Astrocyte (in vitro differentiated cells and primary cell): ENCODE measurements around the gene COG7. TPM values are rescaled to one million over a fixed set of nuclear protein-coding genes. Genes with fewer than 3 reads are reported as not detected.

Experiments
- DNase-seq: peaks from one replicate; pipeline ENCODE4 v3.0.0-alpha.2; 2010; ENCODE audit warnings: low read depth
- FAIRE-seq: peaks from 2 replicates; lab custom pipeline; 2011; peaks lifted over from hg19 to GRCh38; lab: Jason Lieb, UNC
- H2AFZ ChIP-seq: 2 replicates; pipeline ENCODE4 v1.6.0; 2012; ENCODE audit warnings: low read depth, low read length, inconsistent platforms
- H3K27ac ChIP-seq: 2 replicates; pipeline ENCODE4 v1.5.1; 2011; ENCODE audit warnings: low read depth, low read length, inconsistent platforms
- H3K27me3 ChIP-seq: 2 replicates; pipeline ENCODE4 v1.6.0; 2011; ENCODE audit warnings: low read length, inconsistent platforms; ENCODE audit not compliant: insufficient read depth
- H3K36me3 ChIP-seq: 2 replicates; pipeline ENCODE4 v1.5.1; 2011; ENCODE audit warnings: low read length, inconsistent platforms; ENCODE audit not compliant: insufficient read depth
- H3K4me1 ChIP-seq: 2 replicates; pipeline ENCODE4 v1.5.1; 2011; ENCODE audit warnings: low read length, inconsistent platforms; ENCODE audit not compliant: insufficient read depth
- H3K4me2 ChIP-seq: 2 replicates; pipeline ENCODE4 v1.6.0; 2012; ENCODE audit warnings: low read length, inconsistent platforms
- H3K4me3 ChIP-seq: 2 replicates; pipeline ENCODE4 v1.5.1; 2011; ENCODE audit warnings: low read depth, mild to moderate bottlenecking, low read length, inconsistent platforms; ENCODE audit not compliant: insufficient read depth
- H3K79me2 ChIP-seq: 2 replicates; pipeline ENCODE4 v1.6.0; 2012; ENCODE audit warnings: mild to moderate bottlenecking, low read length, inconsistent platforms; ENCODE audit not compliant: insufficient read depth
- H3K9ac ChIP-seq: 2 replicates; pipeline ENCODE4 v1.6.0; 2012; ENCODE audit warnings: mild to moderate bottlenecking, low read length, inconsistent platforms
- H3K9me3 ChIP-seq: 2 replicates; pipeline ENCODE4 v1.5.1; 2012; ENCODE audit warnings: low read depth, mild to moderate bottlenecking, low read length, inconsistent platforms; ENCODE audit not compliant: insufficient read depth
- H4K20me1 ChIP-seq: 2 replicates; pipeline ENCODE4 v1.6.0; 2012; ENCODE audit warnings: low read length, inconsistent platforms; ENCODE audit not compliant: insufficient read depth
- H3K27ac Mint-ChIP-seq: one replicate; pipeline ENCODE4 v1.8.0; 2021; ENCODE audit warnings: mild to moderate bottlenecking, mixed read lengths; ENCODE audit not compliant: unreplicated experiment
- H3K27me3 Mint-ChIP-seq: one replicate; pipeline ENCODE4 v1.8.0; 2021; ENCODE audit warnings: low read depth, mixed read lengths; ENCODE audit not compliant: unreplicated experiment
- H3K36me3 Mint-ChIP-seq: one replicate; pipeline ENCODE4 v1.8.0; 2021; ENCODE audit warnings: low read depth, mixed read lengths; ENCODE audit not compliant: unreplicated experiment
- H3K4me1 Mint-ChIP-seq: one replicate; pipeline ENCODE4 v1.8.0; 2021; ENCODE audit warnings: low read depth, mixed read lengths; ENCODE audit not compliant: unreplicated experiment
- H3K4me3 Mint-ChIP-seq: one replicate; pipeline ENCODE4 v1.8.0; 2021; ENCODE audit warnings: mild to moderate bottlenecking, moderate library complexity, mixed read lengths; ENCODE audit not compliant: unreplicated experiment
- H3K9me3 Mint-ChIP-seq: one replicate; pipeline ENCODE4 v1.8.0; 2021; ENCODE audit warnings: mild to moderate bottlenecking, mixed read lengths; ENCODE audit not compliant: unreplicated experiment
- EZH2 ChIP-seq: IDR thresholded peaks from 2 replicates; pipeline ENCODE4 v1.6.1; 2012; ENCODE audit warnings: mild to moderate bottlenecking, low read length, inconsistent platforms; ENCODE audit not compliant: insufficient read depth
- total RNA-seq: library from RNA; stranded (reverse); gene quantifications from 2 replicates; pipeline ENCODE4 v1.2.1, GENCODE V29; 2021
- TF ChIP-seq, protein P1 (sequence below): IDR thresholded peaks from 2 replicates; pipeline ENCODE4 v1.5.1; 2011; ENCODE audit warnings: low read depth, mild to moderate bottlenecking, inconsistent platforms, low read length, moderate library complexity; ENCODE audit not compliant: insufficient read depth

Gene COG7
- total RNA-seq, 1 donor from 2014 or later, result 19.8 TPM

DNA sequence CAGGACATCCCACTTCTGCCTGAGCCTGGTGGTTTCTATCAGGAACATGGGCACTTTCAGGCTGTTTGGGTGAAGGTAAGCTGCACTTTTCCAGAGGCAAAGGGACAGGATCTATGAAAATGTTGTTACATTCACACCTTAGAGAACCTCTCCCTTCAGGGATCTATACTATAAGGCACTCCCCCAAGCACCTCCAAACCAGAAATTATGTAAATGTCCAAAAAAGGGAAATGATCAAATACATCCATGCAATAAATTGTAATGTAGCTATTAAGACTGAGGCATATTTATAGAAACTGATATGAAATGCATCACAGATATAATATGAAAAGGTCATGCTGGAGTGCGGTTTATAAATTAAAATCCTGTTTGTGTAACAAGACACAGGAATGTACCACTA is 23.3 kb upstream of the COG7 start:
- Histone ChIP-seq H3K27me3 (no peaks in the 10 kb centered on the region), H3K4me1 (no peaks in the 10 kb centered on the region), H4K20me1 (peaks cover 4% of the 10 kb centered on the region), H3K27ac (no peak overlapping the region), H3K4me3 (no peak overlapping the region), H3K9me3 (no peaks in the 10 kb centered on the region), H3K4me2 (no peak overlapping the region), H3K36me3 (peaks cover 21% of the 10 kb centered on the region), H3K79me2 (no peaks in the 10 kb centered on the region), H3K9ac (no peak overlapping the region), H2AFZ (no peak overlapping the region)
- H3K27ac Mint-ChIP-seq, result no peak overlapping the region
- no peak for FAIRE-seq
- no peak for TF ChIP-seq EZH2
- TF ChIP-seq, protein P1, sequence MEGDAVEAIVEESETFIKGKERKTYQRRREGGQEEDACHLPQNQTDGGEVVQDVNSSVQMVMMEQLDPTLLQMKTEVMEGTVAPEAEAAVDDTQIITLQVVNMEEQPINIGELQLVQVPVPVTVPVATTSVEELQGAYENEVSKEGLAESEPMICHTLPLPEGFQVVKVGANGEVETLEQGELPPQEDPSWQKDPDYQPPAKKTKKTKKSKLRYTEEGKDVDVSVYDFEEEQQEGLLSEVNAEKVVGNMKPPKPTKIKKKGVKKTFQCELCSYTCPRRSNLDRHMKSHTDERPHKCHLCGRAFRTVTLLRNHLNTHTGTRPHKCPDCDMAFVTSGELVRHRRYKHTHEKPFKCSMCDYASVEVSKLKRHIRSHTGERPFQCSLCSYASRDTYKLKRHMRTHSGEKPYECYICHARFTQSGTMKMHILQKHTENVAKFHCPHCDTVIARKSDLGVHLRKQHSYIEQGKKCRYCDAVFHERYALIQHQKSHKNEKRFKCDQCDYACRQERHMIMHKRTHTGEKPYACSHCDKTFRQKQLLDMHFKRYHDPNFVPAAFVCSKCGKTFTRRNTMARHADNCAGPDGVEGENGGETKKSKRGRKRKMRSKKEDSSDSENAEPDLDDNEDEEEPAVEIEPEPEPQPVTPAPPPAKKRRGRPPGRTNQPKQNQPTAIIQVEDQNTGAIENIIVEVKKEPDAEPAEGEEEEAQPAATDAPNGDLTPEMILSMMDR, result no peak
- H3K36me3 Mint-ChIP-seq, result peaks cover 23% of the 10 kb centered on the region
- no peaks in the 10 kb centered on the region for H3K4me1 Mint-ChIP-seq
- DNase-seq, result no peak
- no peak overlapping the region for H3K4me3 Mint-ChIP-seq
- no peaks in the 10 kb centered on the region for H3K9me3 Mint-ChIP-seq
- H3K27me3 Mint-ChIP-seq, result no peaks in the 10 kb centered on the region

DNA sequence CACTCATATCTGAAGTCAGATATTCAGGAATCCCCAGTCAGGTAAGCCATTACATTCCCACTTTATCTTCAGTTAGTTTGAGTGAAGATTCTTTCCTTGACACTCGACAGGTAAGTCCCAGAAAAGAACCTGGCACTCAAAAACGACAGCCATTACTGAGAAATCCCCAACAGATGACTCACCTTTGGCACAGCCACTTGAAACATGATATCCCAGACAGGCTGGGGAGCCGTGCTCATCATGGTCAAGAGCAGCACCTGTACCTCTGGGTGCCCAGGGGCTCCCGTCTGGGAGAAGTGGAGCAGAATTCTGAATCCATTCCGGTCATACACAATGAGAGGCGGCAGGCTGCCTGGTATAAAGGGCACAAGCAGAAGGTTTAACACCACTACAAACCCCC is 16.8 kb upstream of the COG7 start:
- Histone ChIP-seq H3K4me3 (no peak overlapping the region), H3K27ac (no peak overlapping the region), H3K9me3 (no peaks in the 10 kb centered on the region), H3K36me3 (peaks cover 19% of the 10 kb centered on the region), H3K4me1 (peaks cover 16% of the 10 kb centered on the region), H3K4me2 (no peak overlapping the region), H3K27me3 (no peaks in the 10 kb centered on the region), H4K20me1 (peaks cover 4% of the 10 kb centered on the region), H2AFZ (no peak overlapping the region), H3K79me2 (no peaks in the 10 kb centered on the region), H3K9ac (no peak overlapping the region)
- H3K4me1 Mint-ChIP-seq, result peaks cover 11% of the 10 kb centered on the region
- H3K4me3 Mint-ChIP-seq, result no peak overlapping the region
- FAIRE-seq (no peak), DNase-seq (peak; percentile 26)
- H3K9me3 Mint-ChIP-seq, result no peaks in the 10 kb centered on the region
- no peak for TF ChIP-seq EZH2
- TF ChIP-seq, protein P1, result no peak
- no peaks in the 10 kb centered on the region for H3K27me3 Mint-ChIP-seq
- no peak overlapping the region for H3K27ac Mint-ChIP-seq
- H3K36me3 Mint-ChIP-seq, result peaks cover 28% of the 10 kb centered on the region

DNA sequence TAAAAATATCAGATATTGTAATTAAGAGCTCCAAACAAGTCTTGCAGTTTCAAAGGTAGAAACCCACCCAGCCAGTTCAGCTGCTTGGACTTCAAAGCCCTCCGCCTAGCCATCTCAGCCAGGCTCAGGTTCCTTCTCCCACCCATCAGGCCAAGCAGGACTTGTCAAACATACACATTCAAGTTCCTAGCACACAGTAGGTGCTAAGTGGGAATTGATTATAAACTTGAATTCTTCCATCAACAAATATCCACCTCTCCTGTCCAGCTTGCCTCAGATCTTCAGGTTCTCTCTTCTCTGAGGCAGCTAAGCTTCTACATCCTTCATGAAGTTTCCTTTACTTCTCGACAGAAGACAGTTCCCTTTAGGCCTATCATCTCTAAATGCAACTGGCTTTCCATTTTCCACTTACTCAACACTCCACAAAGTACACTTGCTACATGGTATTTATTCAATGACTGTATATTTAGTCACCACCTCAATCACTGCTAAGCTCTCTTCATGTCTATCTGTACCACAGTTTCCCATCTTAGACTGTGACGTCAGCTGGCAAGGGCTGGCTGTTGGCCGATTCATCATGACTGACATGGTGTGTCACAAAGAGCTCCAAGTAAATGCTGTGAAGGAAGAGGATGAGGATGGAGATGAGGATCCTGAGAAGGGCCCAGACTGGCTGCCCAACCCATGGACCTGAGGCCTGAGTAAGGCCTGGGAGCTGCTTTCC is 13.3 kb upstream of the COG7 start:
- Histone ChIP-seq H3K9ac (no peak overlapping the region), H3K4me1 (peaks cover 16% of the 10 kb centered on the region), H3K4me3 (no peak overlapping the region), H3K27me3 (no peaks in the 10 kb centered on the region), H3K4me2 (peak overlapping the region; percentile 9), H3K36me3 (peaks cover 17% of the 10 kb centered on the region), H3K9me3 (no peaks in the 10 kb centered on the region), H2AFZ (no peak overlapping the region), H4K20me1 (peaks cover 4% of the 10 kb centered on the region), H3K27ac (peak overlapping the region; percentile 45), H3K79me2 (no peaks in the 10 kb centered on the region)
- TF ChIP-seq EZH2, result no peak
- TF ChIP-seq, protein P1, result no peak
- H3K4me1 Mint-ChIP-seq, result peaks cover 11% of the 10 kb centered on the region
- FAIRE-seq (peak; percentile 60), DNase-seq (peak; percentile 77)
- H3K27ac Mint-ChIP-seq, result no peak overlapping the region
- H3K4me3 Mint-ChIP-seq, result no peak overlapping the region
- H3K36me3 Mint-ChIP-seq, result peaks cover 25% of the 10 kb centered on the region
- H3K9me3 Mint-ChIP-seq, result no peaks in the 10 kb centered on the region
- H3K27me3 Mint-ChIP-seq, result no peaks in the 10 kb centered on the region
